Umbilical cord (tissue), 2 donors: ENCODE results near the gene ZNF177. TPM values are rescaled to one million over a fixed set of nuclear protein-coding genes. Genes with fewer than 3 reads are reported as not detected.

ENCODE experiments used
- DNase-seq: peaks from one replicate; pipeline ENCODE4 v3.0.0-alpha.2; 2015; ENCODE audit warnings: low spot score
- total RNA-seq: library from RNA; depleted of rRNA; stranded (reverse); fragments of >200 nt; gene quantifications from one replicate; pipeline ENCODE4 v1.2.3, GENCODE V29; 2014; ENCODE audit warnings: low replicate concordance; ENCODE audit not compliant: insufficient read depth

Gene ZNF177
- total RNA-seq, 1 donor from 2014 or later, result 3.6 TPM

GRCh38 chr19:9427941-9428340 lies 65.1 kb downstream of the ZNF177 start:
- DNase-seq, result no peak

GRCh38 chr19:9430444-9430843 lies 67.6 kb downstream of the ZNF177 start:
- DNase-seq, result no peak

- peak; percentile 3 for DNase-seq
These were observed 68.7 kb downstream of the ZNF177 start for GRCh38 chr19:9431475-9431874.

Other genes with a start within 250 kb of the ZNF177 start
- not detected for gene OR7G1, start 247.2 kb upstream of the ZNF177 start, total RNA-seq
- gene OR7G3, start 236.1 kb upstream of the ZNF177 start, total RNA-seq, result not detected
- 24.8 TPM for gene ZNF317, start 222.6 kb upstream of the ZNF177 start, total RNA-seq
- 0.48 TPM for gene OR7D2, start 184.0 kb upstream of the ZNF177 start, total RNA-seq
- gene OR7D4, start 143.4 kb upstream of the ZNF177 start, total RNA-seq, result 4.3 TPM
- gene OR7E24, start 112.1 kb upstream of the ZNF177 start, total RNA-seq, result not detected
- 23.6 TPM for gene ZNF699, start 53.2 kb upstream of the ZNF177 start, total RNA-seq
- gene ZNF559, start 38.8 kb upstream of the ZNF177 start, total RNA-seq, result 32.7 TPM
- gene ZNF266, start 72.6 kb downstream of the ZNF177 start, total RNA-seq, result 7.5 TPM
- gene ZNF560, start 135.6 kb downstream of the ZNF177 start, total RNA-seq, result 8.4 TPM
- gene ZNF426, start 175.6 kb downstream of the ZNF177 start, total RNA-seq, result 24.3 TPM
- gene ZNF121, start 221.5 kb downstream of the ZNF177 start, total RNA-seq, result 47.2 TPM